Stimulated activated CD8-positive, alpha-beta memory T cell treated with anti-CD3 and anti-CD28 coated beads, Interleukin-15, amount 100 ng/mL, for 48 hours (primary cell): ENCODE results near the gene DCC.

Source experiments
- DNase-seq, 2 donors: peaks; one replicate each; pipeline ENCODE4 v3.0.0-alpha.2; 2020; ENCODE audit warnings: low read depth in 2 of 2

Gene DCC

DNA sequence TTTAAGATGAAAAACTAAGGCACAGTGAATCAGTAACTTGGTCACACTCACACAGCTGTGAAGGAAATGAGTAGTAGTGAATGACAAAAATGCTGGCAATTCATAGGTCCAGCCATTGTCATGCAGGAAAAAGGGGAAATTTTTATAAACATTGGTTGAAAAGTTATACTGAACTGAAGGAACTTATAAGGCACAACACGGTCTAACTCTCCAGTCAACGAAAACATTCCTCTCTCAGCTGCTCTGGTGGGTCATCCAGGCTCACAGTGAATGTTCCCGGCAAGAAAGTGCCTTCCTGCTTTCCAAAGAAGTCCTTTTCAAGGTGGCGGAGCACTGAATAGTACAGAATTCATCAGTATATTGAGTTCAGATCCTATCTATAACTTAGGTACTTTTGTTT is 476.1 kb downstream of the DCC start:
- DNase-seq = no peak

DNA sequence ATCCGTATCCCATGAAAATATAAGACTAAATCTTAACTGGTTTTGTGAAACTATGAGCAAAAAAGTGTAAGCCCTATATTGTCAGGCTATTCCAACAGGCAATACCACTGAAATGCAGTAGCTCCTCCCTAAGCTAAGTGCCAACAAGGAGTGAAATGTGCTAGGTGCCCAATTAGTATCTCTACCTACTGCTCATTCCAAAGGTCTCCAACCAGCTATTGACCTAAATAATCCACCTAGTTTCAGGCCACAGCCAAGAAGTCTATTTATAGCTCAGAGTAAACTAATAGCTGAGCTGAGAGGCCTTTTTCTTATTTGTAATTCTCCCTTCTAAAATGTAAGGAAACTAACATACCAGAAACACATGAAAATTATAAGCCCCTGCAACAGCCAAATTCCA is 482.2 kb downstream of the DCC start:
- no peak for DNase-seq

DNA sequence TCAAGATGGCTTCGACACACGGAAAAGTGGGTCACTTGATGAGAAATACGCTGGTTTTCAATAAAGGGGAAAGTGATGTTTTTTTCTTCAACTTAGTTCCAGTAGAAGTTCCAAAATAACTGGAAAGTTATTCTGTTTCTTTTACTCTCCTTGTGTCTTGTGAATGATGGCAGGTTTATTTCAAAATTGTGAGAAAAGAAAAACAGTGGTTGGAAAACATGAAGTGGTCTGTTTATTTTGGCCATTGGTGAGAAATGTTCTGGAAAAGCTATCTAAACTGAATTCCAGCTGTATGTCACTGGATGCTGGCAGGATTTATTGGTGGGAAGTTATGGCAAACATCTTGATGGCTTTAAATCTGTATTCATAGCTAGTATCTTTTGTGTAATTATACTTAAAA is 484.1 kb downstream of the DCC start:
- DNase-seq = no peak

DNA sequence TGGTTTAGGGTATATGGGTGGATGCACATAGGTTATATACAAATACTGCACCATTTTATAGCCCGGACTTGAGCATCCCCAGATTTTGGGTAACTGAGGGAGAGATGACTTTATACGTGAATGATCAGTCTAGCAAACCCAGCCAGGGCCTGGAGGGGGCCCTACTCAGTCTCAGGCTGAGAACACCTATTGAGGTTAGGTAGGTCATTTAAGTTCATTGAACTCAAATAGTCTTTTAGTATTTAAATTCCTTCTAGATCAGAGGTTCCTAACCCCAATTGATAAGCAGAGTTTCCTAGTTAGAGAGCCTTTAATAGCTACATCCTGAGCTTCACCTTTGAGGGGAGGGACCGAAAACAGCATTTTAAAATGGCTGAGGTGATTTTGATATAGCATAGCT is 487.0 kb downstream of the DCC start:
- no peak for DNase-seq

DNA sequence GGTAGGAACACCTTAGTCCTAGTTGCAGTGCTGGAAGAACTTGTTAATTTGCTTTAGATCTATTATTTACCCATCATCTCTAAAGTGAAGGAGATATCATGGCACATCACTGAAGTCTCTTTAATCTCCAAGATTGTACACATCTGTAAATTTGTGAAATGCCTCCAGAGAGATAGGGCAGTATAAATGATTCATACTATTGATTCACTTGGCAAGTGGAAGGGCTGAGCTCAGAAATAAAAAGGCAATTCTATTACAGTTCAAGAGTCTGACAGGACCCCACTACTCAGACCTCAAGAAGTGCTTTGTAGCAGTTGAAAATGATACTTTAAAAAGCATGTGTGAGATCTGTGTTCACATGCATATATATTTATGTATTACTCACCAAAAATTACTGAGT is 489.3 kb downstream of the DCC start:
- no peak for DNase-seq

DNA sequence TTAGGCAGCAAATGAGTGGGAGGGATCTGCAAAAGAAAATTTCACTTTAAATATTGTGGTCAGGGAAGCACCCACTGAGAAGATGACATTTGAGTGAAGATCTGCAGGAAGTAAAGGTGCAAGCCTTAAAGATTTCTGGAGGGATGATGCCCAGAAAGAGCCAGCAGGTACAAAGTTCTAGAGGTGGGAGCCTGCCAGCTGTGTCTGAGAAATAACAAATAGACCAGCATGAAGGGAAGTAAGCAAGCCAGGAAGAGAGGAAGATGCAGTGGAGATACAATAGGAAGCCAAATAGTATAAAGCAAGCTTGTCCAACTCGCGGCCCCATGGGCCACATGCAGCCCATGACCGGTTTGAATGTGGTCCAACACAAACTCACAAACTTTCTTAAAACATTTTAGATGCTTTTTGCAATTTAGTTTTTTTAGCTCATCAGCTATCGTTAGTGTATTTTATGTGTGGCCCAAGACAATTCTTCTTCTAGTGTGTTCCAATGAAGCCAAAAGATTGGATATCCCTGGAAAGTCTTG is 489.9 kb downstream of the DCC start:
- no peak for DNase-seq

DNA sequence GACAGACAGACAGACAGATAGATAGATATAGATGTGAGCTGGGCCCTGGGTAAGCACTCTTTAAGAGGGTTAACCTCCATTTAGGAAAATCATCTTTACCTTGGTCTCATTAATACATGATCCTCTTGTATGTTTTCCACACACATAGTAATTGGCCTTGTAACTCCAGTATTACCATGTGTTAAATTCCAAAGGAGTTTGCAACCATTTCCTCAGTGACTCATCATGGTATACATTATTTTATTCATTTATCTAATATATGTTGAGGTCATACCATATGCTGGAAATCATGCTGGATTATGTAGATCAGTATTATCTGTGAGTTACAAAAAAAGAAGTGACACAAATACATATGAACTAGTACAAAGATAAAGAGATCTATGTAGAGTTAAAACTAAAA is 504.3 kb downstream of the DCC start:
- DNase-seq = no peak

DNA sequence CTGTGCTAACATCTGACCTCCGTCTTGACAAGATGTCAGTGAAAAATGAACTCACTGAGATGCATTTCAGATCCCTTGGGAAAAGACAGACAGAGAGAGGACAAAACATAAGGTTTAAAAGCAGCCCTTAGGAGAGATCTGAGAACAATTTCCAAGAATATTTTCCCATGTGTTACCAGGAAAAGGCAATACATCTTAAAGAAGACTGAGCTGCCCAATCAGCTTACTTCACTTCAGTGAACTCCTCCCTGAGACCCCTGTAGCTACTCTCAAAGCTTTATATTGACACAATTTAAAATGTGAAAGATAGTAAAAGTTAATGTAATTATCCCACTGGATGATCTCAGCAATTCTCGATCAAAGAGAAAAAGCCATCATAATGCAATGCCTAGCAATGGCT is 505.0 kb downstream of the DCC start:
- DNase-seq = no peak

DNA sequence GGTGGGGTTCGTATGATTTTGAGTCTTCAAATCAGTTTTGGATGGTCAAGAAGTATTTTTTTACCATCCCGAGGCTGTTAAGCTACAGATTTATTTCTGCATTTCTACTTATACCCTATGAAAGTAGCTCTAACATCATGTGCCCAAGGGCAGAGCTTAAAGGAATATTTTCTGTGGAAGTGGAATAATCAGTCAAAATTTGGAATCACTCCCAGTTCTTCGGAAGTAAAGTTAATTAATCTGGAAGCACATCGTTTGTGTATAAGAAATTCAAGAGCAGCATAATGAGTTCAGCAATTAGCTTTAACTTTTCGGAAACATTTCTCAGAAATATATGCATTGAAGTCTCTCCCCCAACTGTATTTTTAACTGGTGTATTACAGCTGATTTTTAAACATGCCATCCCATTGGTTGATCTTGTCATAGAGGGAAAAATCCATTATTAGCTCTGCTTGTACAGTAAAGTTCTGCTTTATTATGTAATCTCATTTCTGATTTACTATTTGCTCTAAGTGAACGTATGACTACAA is 510.1 kb downstream of the DCC start:
- no peak for DNase-seq

DNA sequence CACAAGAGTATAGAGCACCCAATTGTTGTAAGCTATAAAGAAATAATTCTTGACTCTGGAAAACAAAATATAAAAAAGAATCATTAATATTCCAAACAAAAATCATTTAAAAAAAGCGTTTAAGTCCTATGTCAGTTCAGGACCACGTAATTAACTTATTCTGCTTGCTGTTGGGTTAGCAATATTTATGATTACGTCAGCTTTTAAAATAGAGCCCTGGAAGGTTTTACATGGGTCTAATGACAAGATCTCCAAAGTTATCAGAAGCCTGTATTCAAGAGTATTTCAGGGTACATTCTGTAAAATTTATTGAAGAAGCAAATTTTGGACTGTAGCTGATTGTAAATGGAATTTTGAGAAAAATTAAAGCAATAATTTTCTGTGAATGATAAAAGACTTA is 521.6 kb downstream of the DCC start:
- DNase-seq = no peak

DNA sequence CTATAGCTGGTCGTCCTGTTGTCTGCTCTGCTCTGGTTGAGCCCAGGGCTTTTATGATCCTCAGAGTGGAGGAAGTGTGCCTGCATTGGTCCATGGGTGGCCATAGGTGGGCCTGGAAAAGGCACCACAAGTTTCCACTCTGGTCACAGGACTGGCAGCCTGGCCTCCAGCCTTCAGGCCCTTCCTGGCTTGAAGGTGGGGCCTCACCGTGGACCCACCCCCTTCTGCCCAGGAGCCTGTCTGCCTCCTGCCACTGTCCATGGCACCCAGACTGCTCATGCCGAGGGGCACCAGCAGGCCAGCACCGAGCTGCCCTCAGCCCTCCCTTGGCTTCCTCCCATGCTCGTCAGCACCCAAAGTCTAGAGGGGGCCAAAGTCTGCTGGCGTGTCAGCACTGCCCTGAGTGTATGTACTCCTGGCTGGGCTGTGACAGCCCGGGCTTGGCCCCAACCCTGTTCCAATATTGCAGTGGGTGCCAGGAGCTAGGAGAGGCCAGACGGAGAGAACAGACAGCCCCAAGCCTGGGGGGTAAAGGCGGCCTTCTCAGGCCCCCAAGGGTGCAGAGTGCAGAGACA is 529.4 kb downstream of the DCC start:
- no peak for DNase-seq

DNA sequence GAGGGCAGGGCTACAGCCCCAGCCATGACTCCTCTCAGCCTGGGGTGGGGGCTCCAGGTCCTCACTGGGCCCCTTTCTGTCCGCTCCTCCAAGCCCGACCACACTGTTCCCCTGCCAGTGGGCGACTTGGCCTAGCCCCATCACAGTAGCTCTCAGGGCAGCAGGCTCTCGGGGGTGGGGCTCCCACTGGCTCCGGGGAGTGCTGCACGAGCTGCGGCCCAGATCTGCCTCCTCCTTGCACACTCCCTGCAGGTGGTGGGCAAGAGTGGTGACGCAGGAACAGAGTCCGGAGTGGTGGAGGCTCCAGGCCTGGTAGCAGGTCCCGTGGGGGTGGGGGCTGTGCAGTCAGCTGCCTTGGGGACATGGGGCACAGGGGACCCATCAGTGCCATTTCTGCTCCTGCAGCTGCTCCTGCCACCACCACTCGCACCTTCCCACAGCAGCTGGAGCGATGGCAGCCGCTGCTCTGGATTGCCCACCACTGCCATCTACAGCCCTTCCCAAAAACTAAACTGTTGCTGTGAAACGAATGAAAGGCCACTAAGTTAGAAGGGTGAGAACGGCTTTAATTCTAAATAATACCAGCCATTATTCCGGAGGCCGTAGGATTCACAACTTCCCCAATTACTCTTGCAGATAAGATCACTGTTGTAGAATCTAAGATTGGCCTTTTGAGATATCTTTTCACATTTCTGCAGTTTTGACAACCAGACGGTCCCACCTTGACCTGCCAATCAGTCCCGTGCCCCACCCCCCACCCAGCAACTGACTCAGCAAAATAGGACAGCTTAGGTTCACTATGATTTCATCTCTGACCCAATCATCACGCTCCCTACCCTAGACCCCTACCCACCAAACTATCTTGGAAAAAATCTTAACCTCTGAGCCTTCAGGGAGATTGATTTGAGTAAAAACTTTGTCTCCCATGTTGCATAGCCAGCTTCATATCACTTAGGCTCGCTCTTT is 530.2 kb downstream of the DCC start:
- DNase-seq = no peak

DNA sequence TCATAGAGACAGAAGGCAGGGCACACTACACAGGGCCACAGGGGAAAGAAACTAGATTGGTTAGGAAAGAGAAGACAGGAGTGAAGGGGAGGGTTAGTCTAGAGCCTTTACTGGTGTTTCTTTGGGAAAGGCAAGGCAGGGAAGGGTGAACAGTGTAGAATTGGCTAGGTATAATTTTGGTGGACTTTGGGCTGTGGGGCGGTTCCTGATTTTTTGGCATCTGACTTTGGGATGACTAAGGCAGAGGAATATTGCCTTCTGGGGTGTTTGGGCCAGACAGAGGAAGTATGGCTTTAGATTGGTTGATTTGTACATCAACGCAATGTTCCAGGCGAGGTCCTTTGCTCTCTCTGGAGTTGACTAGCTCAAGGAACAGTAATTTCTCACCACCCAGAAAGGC is 534.8 kb downstream of the DCC start:
- DNase-seq = no peak

DNA sequence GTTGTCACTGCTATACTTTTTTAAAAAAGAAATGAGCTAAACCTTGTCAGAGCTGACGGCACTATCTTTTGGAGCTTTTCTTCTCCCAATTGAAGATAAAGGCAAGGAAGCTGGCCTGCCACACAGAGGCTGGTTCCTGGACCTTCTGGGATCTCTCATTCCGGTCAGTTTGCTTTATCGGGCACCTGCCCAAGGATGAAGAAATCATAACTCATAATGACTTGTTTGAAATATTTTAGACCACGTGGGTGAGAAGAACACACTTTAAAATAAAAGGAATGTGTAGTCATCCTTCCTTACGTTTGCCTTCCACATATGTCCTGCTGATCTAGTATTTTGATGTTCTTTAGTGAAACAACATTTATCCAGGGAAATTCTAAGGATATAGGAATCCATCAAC is 535.7 kb downstream of the DCC start:
- DNase-seq = no peak

DNA sequence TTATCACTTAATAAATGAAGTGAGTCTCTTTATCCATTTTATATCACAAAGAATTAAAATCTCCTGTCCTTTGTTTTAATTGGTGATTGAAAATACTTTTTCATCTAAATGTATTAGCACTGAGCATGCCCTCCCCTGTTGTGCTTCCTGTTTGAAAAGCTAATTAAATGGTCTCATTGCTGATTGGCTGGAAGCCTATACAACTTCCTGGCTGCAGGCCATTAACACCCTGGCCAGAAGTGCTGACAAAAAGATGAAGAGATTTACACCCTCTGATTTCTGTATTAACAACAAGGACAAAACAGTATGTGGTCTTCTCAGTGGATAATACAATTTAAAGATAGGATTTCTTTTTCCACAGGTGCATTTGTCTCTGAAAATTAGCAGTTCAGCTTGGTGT is 548.0 kb downstream of the DCC start:
- no peak for DNase-seq

DNA sequence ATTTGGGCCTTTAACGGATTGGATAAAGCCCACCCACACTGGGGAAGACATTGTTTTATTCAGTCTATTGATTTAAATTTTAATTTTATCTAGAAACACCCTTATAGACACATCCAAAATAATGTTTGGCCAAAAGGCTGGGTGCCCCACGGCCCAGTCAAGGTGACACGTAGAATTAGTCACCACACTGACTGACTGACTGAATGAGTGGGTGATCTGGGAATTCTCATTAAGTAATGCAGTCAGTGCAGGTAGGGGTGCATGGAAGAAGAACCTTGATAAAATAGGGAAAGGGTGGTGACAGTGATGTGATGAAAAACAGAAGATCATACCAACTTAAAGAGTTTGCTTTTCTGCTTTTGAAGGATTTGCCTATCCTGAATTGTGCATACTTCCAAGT is 554.8 kb downstream of the DCC start:
- DNase-seq = no peak

DNA sequence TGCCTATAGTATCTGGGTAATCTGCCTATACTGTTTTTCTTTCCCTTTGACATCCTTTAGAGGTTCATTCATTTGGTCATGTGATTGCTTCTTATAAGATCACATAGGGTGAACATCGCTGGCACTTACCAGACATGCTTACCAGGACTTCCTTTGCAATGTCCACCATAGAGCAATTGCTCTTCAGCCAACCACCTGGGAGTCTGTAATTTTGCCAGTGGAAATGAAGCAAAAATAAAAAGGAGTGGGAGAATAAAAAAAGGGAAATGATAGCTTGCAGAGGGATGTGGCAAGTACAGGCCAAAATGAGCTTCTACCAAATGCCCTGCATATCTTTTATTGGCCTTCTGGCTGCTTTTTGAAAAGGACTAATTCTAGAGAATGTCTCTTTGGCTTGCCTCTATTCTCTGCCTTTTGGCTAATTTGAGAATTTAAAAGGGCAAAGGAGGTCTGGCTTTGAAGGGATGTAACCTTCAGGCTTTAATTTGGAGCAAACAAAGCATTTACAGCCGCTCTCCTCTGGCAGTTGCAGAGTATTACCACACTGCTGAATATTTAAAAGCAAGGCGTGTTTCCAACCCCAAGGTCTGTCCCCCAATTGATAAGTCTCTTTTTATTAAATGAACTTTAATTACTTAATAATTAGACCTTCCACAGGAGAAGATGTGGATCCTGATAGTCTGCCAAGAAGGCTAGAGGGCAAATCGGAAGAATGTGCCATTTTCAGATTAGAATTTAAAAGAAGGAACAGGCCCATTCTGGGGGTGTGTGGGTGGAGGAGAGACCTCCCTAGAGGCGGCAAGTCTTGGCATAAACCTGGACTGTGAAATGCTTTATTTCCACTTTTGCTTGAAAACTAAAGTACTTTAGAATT is 557.9 kb downstream of the DCC start:
- no peak for DNase-seq

DNA sequence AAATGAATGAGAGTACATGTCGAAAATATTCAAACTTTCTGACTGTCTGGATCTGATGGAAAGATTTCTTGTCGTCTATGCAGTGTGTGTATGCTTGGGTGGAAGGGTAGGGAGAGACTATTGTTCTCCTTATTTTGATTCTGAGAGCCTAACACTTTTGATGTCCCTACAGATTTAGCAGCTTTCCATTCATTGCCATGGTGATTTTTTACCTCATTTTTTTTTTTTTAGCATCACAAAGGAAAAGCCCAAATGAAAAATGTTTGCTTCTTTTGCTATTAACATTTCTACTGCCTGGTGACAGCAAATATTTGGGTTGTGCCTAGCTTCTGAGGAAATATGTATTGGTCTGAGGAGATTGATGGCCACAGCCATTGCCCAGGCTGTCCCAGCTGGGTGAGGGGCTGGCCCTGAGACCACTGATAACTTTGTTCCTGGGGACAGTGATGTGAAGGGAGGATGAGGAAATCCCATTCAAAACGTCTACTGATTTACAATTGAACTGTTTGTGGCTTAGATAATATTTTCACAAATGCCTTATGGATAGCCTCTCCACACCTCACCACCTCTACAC is 558.6 kb downstream of the DCC start:
- DNase-seq = no peak

DNA sequence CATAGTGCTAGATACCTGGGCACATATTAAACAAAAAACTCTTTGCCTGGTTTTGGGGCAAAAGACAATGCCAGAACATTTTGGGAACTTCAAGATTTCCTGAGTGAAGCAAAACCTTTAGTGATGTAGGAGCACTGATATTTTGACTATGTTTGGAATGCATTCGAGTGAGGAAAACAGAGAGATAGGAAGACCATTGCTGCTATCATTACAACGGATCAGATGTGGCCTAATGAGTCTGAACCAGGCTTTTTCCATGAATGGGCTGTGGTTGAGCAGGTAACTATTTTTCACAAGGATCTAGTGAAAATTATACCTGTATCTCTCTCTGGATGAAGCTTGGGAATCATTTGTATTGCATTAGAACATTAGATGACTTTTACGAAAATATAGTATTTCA is 562.2 kb downstream of the DCC start:
- DNase-seq = no peak

DNA sequence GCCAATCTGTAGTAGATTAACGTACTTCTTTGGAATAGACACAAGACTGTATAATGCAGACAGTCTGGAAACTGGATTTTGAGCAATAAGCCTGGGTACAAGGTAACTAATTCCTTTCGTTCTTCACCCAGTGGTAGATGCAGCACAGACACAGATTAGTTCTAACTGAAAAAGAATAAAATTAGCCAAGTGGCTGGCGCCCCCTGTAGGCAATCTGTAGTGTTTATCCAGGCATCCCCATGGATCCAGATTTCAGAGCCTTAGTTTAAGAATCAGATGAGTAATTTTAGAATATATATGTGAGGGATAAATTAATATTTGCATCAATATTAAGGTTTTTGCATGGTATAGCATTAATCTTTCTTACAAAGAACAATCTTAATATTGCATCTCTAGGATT is 563.9 kb downstream of the DCC start:
- no peak for DNase-seq

DNA sequence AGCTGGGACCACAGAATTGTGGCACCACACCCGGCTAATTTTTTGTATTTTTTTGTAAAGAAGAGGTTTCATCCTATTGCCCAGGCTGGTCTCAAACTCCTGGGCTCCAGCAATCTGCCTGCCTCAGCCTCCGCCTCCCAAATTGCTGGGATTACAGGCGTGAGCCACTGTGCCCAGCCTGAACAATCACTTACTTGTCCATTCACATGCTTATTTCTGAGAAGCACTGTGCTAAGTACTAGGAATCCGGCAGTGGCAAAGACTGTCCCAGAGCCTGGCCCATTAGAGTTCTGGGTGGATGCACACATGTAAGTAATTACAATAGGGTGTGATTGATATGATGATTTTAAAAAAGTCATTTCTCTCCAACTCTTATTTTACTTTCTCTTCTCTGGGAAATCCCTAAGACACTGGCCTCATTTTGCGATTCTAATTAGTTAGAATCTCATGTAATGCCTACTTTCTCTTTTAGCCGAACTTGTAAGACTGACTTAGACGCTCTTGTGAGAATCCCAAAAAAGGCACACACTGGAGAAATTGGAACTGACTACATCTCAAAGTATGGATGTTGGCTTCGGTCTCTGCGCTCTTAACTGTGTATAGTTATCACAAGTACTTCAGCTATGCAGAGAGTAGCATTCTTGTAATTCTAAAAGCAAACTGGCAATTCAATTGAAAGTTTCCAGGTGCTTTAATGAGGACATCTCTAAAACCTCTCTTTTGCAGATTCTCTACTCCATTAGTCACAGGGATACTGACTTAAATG is 567.7 kb downstream of the DCC start:
- DNase-seq = no peak
